OCI-LY7 (cell line): Measurements from ENCODE around the gene ADCYAP1. TPM values are rescaled to one million over a fixed set of nuclear protein-coding genes. Genes with fewer than 3 reads are reported as not detected.

Experiments
- BruUV-seq: library from RNA; stranded (reverse); fragments of 400-500 nt; replicated peaks from 2 replicates; lab custom pipeline; 2021; lab: Mats Ljungman, UMichigan
- CTCF ChIA-PET: fragments of 300-600 bp; sonication (Branson Sonifier 250); formaldehyde crosslinking; loops from one replicate; lab custom pipeline; 2022; ENCODE audit warnings: antibody characterized with exemption; ENCODE audit not compliant: unreplicated experiment; lab: Charles Lee
- POLR2A ChIA-PET: fragments of 300-600 bp; sonication (Branson Sonifier 250); formaldehyde crosslinking; loops from one replicate; lab custom pipeline; 2022; ENCODE audit warnings: antibody characterized with exemption; lab: Charles Lee
- DNase-seq: peaks from one replicate; pipeline ENCODE4 v3.0.0-alpha.2; 2015; ENCODE audit warnings: low spot score
- H2AFZ ChIP-seq: fragments of 200-600 bp; sonication (generic), shearing (Covaris generic); 2 replicates; pipeline ENCODE4 v1.6.1; 2014; ENCODE audit warnings: mild to moderate bottlenecking, antibody characterized with exemption, low read length, moderate library complexity
- H3K27ac ChIP-seq: fragments of 200-600 bp; sonication (generic); 2 replicates; pipeline ENCODE4 v1.5.1; 2014; ENCODE audit warnings: mixed run types, low read depth, mild to moderate bottlenecking, moderate library complexity, low read length, inconsistent platforms; ENCODE audit not compliant: poor library complexity, severe bottlenecking
- H3K36me3 ChIP-seq: fragments of 200-600 bp; sonication (generic); 2 replicates; pipeline ENCODE4 v1.6.1; 2014; ENCODE audit warnings: mild to moderate bottlenecking, antibody characterized with exemption, low read length, moderate library complexity, mixed read lengths; ENCODE audit not compliant: insufficient read depth
- H3K4me1 ChIP-seq: fragments of 200-600 bp; sonication (generic); 2 replicates; pipeline ENCODE4 v1.5.1; 2014; ENCODE audit warnings: mild to moderate bottlenecking, low read length; ENCODE audit not compliant: insufficient read depth, poor library complexity, severe bottlenecking
- H3K4me2 ChIP-seq: fragments of 200-600 bp; sonication (generic); 2 replicates; pipeline ENCODE4 v1.6.1; 2014; ENCODE audit warnings: mild to moderate bottlenecking, low read length
- H3K4me3 ChIP-seq: fragments of 200-600 bp; sonication (generic); 2 replicates; pipeline ENCODE4 v1.5.1; 2014; ENCODE audit warnings: mild to moderate bottlenecking, low read depth, low read length; ENCODE audit not compliant: poor library complexity, severe bottlenecking
- H3K79me2 ChIP-seq: fragments of 200-600 bp; sonication (generic); 2 replicates; pipeline ENCODE4 v1.6.1; 2016; ENCODE audit warnings: low read depth, mild to moderate bottlenecking, low read length, moderate library complexity, mixed read lengths; ENCODE audit not compliant: insufficient read depth
- H3K9me2 ChIP-seq: fragments of 200-600 bp; sonication (generic); 2 replicates; pipeline ENCODE4 v1.6.1; 2016; ENCODE audit warnings: mild to moderate bottlenecking, low read length, mixed read lengths; ENCODE audit not compliant: insufficient read depth
- H3K9me3 ChIP-seq: fragments of 200-600 bp; sonication (generic); 2 replicates; pipeline ENCODE4 v1.6.1; 2014; ENCODE audit warnings: mild to moderate bottlenecking, mixed run types, low read length, mixed read lengths
- H4K20me1 ChIP-seq: fragments of 200-600 bp; sonication (generic); 2 replicates; pipeline ENCODE4 v1.6.1; 2014; ENCODE audit warnings: mild to moderate bottlenecking, antibody characterized with exemption, low read length, moderate library complexity, mixed read lengths; ENCODE audit not compliant: insufficient read depth
- EZH2phosphoT487 ChIP-seq: fragments of 200-600 bp; sonication (generic); IDR thresholded peaks from 2 replicates; pipeline ENCODE4 v1.6.1; 2018; ENCODE audit warnings: low read depth, borderline replicate concordance, mild to moderate bottlenecking, mixed run types, antibody characterized with exemption, low read length, moderate library complexity, mixed read lengths
- intact Hi-C: fragments of 100-400 bp; cut with micrococcal nuclease; formaldehyde crosslinking; loops from one replicate; pipeline ENCODE4 v1.10.0; 2022; ENCODE audit not compliant: unreplicated experiment
- total RNA-seq, 2 experiments: library from RNA; depleted of rRNA in 1 of 2; stranded (reverse); fragments of >200 nt in 1 of 2; shearing (Covaris generic) in 1 of 2; gene quantifications; 2 replicates each; pipeline ENCODE4 v1.2.3, GENCODE V29; 2014 to 2022
- TF ChIP-seq, protein P1 (sequence below): fragments of 200-600 bp; sonication (generic); conservative IDR thresholded peaks from 2 replicates; pipeline ENCODE4 v1.5.1; 2014; ENCODE audit warnings: mild to moderate bottlenecking, antibody characterized with exemption, low read length, moderate library complexity, mixed read lengths

ADCYAP1 gene
- total RNA-seq, 2 experiments from 2014 or later, result not detected

DNA sequence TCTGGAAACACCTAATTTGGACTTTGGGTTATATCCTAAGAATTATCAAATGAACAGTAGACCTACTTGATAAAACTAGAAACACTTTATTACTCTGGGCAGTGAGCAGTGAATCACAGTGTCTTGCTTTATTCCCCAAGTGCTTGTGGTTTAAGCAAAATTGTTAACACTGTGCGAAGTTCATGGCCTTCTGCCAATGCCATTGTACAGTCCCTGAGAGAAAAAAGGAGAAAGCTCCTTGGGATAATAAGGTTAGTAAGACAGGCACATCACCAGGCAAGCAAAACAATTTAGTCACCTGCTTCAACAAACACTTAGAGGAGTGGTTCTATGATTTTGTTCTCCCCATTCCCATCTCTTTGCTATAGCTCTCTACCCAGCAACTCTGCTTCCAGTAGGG is 39.8 kb downstream of the ADCYAP1 start:
- Histone ChIP-seq H3K27ac (no peak overlapping the region), H2AFZ (no peak overlapping the region), H3K4me2 (no peak overlapping the region), H3K9me3 (no peaks in the 10 kb centered on the region), H3K36me3 (no peaks in the 10 kb centered on the region), H3K4me3 (no peak overlapping the region), H4K20me1 (no peaks in the 10 kb centered on the region), H3K4me1 (no peaks in the 10 kb centered on the region), H3K9me2 (no peaks in the 10 kb centered on the region), H3K79me2 (no peaks in the 10 kb centered on the region)
- ChIA-PET POLR2A (no interaction called here), CTCF (no interaction called here)
- no peak for TF ChIP-seq EZH2phosphoT487
- TF ChIP-seq, protein P1, sequence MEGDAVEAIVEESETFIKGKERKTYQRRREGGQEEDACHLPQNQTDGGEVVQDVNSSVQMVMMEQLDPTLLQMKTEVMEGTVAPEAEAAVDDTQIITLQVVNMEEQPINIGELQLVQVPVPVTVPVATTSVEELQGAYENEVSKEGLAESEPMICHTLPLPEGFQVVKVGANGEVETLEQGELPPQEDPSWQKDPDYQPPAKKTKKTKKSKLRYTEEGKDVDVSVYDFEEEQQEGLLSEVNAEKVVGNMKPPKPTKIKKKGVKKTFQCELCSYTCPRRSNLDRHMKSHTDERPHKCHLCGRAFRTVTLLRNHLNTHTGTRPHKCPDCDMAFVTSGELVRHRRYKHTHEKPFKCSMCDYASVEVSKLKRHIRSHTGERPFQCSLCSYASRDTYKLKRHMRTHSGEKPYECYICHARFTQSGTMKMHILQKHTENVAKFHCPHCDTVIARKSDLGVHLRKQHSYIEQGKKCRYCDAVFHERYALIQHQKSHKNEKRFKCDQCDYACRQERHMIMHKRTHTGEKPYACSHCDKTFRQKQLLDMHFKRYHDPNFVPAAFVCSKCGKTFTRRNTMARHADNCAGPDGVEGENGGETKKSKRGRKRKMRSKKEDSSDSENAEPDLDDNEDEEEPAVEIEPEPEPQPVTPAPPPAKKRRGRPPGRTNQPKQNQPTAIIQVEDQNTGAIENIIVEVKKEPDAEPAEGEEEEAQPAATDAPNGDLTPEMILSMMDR, result no peak
- DNase-seq, result no peak
- intact Hi-C loops, result no loop called here
- BruUV-seq, result no TSS peak

GRCh38 chr18:949724-950631 is 45.3 kb downstream of the ADCYAP1 start:
- no peak overlapping the region for H2AFZ ChIP-seq
- BruUV-seq, result no TSS peak
- CTCF ChIA-PET, result no interaction called here
- H3K9me3 ChIP-seq, result no peaks in the 10 kb centered on the region
- no peak for DNase-seq
- no peaks in the 10 kb centered on the region for H3K9me2 ChIP-seq
- TF ChIP-seq EZH2phosphoT487, result no peak
- TF ChIP-seq, protein P1, result no peak
- H3K4me1 ChIP-seq, result no peaks in the 10 kb centered on the region
- no peaks in the 10 kb centered on the region for H4K20me1 ChIP-seq
- no peaks in the 10 kb centered on the region for H3K36me3 ChIP-seq
- no peak overlapping the region for H3K4me3 ChIP-seq
- H3K27ac ChIP-seq, result no peak overlapping the region
- intact Hi-C loops, result no loop called here
- no peak overlapping the region for H3K4me2 ChIP-seq
- POLR2A ChIA-PET, result no interaction called here
- no peaks in the 10 kb centered on the region for H3K79me2 ChIP-seq
